Measurements from ENCODE around the gene HLA-DMA.

Gene HLA-DMA

DNA sequence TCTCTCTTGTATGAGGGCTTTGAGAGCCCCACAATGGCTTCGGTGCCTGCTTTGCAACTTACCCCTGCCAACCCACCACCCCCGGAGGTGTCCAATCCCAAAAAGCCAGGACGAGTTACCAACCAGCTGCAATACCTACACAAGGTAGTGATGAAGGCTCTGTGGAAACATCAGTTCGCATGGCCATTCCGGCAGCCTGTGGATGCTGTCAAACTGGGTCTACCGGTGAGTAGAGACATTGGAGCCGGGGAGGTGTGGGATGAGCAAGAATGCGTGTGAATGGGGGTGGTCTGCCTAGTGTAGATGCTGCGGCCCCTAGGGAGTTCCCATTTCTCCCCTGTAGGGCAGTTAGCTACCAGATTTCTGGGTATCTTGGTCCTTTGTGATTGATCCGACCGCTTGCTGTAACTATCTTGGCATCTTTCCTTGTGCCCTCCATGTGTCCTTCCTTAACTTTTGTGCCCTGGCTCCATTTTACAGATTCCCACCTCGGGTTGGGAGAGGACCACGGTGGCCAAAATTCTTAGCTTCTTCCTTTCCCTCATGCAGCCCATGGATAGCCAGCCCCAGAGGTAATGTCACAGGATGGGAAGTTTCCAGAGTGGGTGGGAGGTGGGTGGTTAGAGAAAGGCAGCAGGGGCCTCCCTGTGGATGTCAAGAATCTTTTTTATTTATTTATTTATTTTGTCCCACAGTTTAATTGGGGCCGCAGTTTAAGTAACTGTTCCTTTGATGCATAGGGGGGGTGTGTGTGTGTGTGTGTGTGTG lies 21.8 kb upstream of the HLA-DMA start:
- DNase-seq: no peak

DNA sequence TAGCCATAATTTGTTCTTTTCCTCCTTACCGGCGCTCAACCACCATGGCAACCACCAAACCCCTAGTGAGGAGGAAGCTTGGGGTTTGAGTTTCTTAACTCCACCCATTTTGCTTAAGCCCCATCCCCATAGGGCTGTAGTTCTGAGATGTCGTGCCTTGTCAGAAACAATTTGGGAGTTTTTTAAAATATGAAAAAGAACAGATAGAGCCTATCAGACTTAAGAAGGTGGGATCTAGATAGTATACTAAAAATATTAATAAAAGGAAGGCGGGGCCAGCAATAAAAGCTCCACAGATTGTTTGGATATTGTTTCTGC lies 21.1 kb upstream of the HLA-DMA start:
- DNase-seq: no peak

DNA sequence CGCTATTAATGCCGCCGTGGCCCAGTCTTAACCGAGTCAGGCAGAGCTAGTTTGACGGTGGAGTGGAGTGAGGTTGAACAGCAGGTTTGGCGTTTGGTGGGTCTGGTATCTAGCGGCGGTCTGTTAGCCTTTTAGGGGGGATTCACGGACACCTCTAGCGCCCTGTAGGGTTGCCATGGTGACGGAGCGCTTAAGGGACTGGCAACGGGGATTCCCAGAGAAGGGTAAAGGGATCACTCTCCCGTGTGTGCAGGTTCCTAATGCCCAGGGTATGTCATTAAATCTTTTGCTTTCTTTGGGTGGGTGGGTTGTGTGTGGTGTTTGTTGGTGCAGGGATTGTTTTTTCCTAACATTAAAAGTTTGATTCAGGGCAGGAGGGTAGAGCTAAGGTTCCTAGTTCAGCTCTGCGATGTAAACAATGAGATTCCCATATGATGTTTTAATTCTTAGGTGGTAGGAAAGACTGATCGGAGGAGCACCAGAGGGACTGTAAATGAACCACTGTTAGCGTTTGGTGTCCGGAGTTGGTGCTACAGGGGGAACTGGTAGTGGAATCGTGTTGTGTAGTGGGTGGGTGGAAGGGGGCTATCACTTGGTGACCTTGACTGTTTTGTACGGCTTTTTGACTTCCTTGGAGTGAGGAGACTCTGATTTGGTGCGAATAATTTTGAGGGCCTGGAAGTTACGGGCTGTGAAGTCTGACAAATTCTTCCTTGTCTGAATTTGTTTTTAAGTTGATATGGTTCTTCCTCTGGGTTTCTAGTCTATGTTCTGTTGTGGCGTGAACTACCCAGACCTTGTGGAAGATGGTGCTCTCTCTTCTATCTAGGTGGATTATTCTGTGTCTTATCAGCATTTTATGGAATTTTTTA lies 20.5 kb upstream of the HLA-DMA start:
- peak in 1 of 2 experiments; percentile 25 for DNase-seq

DNA sequence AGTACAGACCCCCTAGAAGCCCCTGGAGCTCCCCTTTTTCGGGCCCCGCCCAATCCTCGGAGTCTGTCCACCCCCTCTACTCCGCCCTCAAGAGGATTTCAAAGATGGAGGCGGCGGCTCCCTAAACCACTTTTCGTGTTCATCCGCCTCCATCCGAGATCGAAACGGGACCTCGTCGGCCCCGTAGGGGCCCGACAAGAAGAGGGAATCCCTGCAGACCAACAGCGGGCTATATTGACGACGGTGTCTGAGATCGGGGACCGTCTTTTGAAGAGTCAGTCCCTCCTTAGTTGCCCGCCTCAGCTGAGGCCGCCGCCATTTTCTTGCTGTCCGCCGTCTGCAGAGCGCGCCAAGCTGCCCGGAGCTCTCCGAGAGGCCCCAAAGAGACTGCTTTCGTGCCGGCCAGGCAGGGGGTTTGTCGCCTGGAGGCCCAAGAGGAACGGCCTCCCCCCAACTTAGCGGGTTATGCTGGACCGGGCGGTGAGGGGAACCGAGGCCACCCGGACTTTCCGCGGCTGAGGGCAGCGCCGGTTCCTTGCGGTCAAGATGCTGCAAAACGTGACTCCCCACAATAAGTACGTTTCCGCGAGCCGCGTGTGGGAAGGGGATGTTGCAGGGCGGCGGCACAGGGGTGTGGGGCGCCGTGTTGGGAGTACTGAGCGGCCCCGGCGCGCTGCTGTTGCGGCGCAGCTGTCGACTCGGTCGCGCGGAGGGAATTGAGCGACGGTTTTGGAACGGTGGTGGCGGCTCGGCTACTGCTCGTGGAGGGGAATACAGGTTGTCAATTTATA lies 19.7 kb upstream of the HLA-DMA start:
- DNase-seq: peak; percentile 42 to 46

DNA sequence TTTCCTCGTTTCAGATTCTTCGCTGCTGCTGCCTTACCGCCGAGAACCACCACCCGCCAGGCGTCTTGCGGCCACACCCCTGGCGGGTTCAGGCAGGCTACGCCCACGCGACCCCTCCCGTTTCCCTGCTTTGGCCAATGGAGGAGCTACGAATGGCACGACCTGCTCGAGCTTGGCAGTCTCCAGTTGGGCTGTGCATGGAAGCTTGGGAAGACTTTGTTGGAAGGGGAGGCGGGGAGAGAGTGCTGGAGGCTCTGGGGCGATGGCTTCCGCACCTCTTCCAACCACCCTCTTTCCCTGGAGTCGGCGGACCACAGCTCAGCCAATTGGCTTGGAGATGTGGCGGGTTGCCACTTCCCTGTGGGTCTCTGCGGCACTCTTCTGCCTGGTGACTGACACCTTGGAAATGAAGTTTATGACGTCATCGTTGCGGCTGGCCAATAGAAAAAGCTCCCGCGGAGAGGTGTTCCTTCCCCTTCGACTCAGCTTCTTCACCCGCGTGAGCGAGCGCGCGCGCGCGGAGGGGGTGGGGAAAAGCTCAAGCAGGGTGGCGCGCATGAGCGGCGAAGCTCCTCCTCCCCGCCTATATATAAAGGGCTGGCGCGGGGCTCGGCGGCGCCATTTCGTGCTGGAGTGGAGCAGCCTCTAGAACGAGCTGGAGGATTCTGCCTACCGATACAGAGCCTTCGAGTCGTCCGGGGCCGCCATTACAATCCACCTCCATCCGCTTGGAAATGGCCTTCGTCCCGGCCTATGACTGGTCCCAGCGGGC lies 18.9 kb upstream of the HLA-DMA start:
- peak; percentile 99 for DNase-seq

DNA sequence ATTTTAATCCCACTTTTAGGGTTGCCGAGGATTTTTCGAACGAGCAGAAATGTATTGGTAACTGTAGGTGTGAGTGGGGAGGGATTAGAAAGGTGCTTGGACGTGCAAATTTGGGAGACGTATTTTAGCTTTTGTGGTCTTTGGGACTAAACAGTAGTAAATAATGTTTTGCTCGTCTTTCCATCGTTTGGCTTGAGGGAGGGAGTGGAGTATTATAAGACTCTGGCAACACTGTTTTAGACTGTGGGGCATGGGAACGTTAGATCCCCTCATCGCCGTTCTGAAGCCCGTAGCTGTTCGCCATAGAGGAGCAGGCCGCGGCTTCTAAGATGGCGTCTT lies 18.3 kb upstream of the HLA-DMA start:
- DNase-seq: no peak

DNA sequence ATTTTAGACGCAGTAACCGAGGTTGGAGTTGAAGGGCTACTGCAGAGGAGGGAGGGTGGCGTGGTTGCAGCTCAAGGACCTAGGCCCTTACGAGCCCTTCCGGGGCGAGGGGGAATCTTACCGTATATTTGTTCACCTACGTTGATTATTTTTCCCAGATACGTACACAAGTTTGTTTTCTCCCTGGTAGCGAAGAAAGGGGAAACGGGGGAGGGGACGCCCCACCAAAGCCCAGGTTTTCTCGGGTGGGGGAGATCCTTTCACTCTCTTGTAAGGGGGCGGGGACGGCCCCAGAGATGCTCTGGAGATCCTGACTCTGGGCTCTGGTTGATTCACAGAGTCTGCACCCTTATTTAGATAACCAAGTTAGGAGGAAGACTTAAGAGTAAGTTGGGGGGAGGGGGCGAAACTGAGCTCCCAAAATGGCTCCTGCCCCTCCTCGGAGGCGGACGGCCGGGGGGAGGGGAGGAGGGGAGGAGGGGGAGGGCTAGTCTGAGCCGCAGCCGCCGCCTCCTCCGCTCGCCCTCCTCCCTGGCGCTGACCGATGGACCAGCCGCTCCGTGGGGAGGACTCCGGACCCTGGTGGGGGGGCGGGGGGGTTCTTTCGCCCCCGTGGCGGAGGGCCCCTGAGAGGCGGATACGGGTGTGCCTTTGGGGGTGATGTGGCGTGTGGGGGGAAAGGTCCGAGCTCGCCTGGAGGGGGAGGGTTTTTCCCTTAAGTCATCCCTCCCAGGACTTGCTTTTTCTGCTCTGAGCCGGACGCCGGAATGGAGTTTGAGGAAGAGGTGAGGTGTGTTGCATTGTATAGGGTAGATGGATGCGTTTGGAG lies 17.7 kb upstream of the HLA-DMA start:
- DNase-seq: peak; percentile 70 to 76

DNA sequence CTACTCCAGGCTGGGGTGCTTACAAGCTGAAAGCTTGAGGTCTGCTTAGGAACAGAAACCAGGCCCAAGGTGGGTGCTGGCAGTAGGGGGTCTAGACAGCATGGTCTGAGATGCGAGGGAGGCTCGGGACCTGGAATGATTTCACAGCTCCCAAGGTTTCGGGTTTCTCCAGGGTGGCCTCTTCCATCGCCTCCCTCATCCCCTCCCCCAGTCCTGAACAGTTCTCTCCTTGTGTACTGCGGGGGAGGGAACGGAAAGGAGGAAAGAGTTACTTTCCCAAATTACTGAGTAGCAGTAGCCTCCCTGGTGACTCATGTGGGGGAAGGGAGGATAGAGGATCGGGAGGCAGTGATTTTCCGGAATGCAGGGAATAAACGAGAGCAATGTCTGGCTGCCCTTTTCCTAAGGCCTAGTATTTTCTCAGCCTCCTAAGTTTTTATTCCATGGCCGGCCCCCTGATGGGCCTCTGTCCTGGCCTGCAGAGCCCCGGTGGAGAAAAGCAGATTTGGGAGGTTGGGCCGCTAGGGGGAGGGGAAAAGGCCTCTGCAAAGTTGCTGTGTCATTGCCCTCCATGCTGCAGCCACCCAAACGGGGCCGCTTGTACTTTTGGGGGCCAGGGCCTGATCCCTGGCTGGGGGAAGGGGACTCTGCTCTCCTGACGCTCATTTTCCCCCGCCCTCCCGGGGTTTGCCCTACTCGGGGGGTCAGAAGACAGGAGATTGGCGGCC lies 17.0 kb upstream of the HLA-DMA start:
- DNase-seq: peak; percentile 63 to 64

DNA sequence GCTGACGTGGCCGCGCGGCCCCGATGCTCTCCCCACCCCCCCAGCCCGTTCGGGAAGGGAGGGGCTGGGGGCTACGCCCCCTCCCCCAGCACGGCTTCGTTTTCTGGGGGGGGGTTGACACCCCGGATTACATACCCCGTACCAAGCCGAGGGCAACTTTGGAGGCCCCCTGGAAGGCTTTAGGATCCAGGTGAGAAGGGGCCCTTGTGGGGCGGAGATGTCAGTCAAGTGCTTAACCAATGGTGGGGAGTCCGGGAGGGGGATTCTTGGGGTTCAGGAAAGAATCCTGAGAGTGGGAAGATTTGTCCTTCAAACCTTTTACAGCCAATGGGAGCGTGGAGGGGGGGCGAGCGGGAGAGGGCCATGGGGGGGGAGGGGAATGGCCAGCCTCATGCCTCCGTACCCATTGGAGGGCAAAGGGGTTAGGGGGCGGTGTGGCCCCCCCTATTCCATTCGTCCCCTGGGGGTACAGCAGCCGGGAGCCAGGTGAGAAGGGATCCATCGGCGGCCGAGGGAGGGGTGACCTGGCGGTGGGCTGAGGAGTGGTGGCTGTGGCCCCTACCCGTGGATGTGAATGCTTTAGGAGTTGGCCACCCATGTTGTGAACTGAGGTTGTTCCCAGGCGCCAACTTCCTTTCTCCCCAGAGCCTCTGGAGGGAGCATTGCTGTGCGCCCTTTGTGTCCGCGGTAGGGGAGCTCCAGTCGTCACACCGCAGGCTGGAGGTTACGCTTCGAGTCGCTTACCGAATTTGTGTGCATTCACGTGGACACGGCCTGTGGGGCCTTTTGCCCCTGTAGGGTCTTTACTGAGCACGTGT lies 16.2 kb upstream of the HLA-DMA start:
- DNase-seq: peak in 1 of 2 experiments; percentile 72

DNA sequence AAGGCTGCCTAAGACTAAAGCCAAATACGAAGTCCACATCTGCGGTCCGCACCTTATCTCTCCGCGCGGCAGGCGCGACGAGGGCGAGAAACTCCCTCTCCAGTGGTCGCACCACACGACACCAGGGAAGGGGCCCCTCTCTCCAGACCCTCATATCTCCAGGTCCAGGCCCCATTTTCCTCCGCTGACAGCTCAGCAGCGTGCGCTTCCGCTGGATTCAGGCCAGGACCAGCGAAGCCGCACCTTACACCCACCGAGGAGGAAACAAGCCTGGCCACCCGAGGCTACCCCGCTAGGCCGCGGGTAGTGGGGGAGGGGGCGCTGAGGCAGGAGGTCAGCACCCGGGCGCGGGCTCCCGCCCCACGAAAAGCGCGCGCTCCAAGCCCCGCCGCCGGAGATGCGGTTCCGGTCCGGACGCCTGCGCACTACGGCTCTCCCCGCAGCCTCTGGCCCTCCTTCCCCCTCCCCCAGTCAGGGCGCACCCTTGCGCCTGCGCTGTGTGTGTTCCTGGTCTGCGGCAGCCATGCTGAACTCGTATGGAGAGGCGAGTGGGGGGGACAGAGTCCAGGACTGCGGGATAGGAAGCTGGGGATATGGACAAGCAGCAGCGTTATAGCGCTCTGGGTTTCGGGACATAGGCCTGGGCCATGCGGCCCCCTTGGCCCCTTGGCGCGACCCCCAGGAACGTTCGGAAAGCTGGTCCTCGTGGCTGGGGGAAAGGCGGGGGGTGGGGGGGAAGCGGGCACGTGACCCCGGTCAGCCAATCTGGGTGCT lies 15.4 kb upstream of the HLA-DMA start, which contains the start of gene BRD2:
TSS of gene BRD2 (plus strand) at position 502 of the 774 bp plus-strand sequence. CDS start 4,305 bp downstream, outside the sequence.
- peak; percentile 94 for DNase-seq

DNA sequence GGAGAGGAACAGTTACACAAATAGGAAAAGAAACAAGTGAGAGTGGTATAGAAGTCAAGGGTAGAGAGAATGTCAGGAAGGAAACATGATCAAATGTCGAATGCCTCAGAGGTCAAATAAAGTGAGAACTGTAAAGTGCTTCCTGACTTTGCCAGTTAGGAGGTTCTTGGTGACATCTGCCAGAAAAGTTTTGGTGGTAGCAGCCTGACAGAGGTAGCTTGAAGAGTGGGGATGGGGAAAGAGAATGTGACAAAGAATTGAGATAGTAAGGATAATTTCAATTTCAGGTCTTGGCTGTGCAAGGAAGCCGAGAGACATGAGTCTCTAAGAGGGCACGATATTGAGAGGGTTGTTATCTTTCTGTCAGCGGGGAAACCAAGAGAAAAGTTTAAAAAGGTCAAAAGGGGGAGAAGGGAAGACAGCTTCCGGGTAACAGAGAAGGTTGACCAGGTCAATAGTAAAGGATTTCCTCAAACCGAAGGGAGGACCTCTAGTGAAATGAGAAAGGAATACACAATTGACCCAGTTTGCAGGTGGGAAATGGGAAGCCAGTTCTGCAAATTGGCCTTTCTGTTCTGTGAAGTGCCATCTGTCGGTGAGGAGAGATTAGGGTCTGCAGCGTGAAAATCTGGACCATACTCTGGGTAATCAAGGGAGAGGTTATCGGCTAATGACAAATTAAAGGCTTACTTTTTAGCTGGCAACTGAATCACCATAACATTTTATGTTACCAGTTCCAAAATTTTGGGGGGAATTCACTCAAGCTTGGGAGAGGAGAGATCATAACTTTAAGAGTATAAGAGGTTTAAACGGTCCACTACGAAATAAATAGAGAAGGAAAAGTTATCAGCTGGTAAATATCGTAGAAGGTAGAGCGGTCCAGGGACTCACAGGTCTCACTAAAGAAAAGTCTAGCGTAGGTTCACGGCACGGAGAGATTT lies 14.5 kb upstream of the HLA-DMA start:
- no peak for DNase-seq

DNA sequence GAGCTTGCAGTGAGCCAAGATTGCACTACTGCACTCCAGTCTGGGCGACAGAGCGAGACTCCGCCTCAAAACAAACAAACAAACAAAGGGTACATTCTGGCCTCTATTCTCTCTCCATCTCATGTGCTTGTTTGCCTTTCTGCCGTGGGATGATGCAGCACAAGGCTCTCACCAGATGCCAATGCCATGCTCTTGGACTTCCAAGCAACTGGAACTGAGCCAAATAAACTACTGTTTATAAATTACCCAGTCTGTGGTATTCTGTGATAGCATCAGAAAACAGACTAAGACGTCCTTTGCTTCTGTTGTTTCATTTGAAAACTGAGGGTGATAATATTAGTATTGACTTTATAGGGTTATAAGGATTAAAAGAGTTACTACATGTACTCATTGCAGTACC lies 11.9 kb upstream of the HLA-DMA start:
- no peak for DNase-seq

DNA sequence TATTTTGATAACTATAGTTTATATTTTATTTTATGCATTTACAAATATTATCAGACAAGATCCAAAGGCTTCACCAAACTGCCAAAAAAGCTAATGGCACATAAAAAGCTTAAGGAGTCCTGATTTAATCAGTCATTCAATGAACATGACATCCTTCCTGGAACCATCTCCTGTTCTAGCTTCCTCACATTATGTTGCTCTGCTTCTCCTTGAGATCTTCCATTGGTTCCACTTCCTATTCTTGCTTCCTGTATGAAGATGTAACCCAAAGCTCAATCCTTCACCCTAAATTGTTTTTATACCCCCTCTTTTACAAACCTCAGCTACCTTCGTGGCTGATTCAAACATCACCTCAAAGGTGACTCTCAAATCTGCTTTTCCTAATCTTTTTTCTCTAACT lies 11.0 kb upstream of the HLA-DMA start:
- no peak for DNase-seq

DNA sequence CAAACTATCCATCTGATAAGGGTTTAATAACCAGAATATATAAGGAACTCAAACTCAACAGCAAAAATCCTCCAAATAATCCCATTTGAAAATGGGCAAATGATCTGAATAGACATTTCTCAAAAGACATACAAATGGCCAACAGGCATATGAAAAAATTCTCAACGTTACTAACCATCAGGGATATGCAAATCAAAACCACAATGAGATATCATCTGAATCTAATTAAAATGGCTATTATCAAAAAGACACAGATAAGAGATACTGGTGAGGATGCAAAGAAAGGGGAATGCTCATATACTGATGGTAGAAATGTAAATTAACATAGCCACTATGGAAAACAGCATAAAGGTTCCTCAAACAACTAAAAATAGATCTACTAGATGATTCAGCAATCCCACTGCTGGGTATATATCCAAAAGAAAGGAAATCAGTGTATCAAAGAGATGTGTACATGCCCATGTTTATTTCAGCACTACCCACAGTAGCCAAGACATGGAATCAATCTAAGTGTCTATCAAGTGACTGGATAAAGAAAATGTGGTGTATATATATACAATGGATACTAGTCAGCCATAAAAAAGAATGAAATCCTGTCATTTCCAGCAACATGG lies 9.4 kb upstream of the HLA-DMA start:
- no peak for DNase-seq

DNA sequence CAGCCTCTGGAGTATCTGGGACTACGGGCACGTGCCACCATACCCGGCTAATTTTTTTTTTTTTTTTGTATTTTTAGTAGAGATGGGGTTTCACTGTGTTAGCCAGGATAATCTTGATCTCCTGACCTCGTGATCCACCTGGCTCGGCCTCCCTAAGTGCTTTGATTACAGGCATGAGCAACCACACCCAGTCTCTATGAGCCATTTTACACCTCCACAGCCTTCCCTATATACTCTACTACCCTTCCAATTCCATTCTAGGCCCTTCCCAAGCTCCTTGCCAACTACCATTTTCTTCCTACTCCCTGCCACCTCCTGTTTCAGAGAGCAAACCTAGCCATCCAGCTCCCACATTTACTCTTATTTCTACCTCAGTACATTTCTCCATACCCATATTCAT lies 7.7 kb upstream of the HLA-DMA start:
- no peak for DNase-seq

DNA sequence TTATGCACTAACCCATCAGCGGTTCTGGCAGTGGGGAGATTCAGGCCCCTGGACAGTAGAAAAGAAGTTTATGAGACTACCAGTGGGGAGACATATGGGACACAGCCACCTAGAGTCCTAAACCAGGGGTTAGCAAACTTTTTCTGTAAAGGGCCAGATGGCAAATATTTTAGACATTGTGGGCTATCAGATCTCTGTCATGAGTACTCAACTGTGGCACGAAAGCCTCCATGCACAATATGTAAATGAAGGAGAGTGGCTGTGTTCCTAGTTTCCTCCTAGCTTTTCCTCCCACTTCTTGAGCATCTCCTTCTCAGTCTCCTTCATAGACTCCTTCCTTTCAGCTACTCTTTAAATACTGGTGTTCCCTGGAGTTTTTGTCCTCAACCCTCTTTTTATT lies 3.3 kb upstream of the HLA-DMA start:
- DNase-seq: no peak

DNA sequence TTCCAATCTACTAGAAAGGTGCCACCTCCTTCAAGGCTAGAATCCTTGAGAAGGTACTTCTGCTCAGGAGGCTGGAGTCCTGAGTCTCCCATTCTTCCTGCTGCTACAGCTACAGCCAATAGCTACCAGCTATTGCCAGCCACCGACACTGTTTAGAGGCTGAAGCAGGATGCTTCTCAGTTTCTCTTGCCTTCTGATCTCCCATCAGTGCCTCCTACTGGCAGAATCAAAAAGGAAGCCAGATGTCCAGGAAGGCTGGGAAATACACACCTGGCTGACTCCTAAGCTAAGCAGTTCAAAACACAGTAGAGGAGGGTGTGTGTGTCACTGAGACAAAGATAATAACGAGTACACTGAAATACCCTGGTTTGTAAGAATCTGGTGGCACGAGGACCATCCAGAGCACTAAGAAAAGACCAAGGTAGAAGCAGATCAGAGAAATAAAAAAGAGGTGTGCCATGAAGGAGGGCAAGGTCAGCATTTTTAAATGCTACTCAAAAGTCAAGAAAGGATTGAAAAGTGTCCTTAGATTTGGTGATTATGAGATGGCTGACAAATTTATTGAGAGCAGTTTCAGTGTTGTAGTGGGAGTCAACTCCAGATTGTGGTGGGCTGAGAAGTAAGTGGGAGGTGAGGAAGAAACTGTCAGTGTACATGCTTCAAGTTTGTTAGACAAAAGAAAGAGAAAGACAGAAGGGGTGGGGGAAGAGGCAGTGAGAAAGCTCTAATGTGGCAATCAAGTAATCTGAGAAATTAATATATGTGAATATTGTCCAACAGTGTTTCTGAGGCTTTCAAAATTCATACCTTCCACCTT lies 2.3 kb upstream of the HLA-DMA start:
- DNase-seq: no peak
